Measurements from ENCODE around the gene CCDC127.
"Not testable (repeated sequence)": the region's sequence is repeated elsewhere in the genome, so short reads cannot be mapped to it uniquely, and the experiment has no call there.

CCDC127 gene

DNA sequence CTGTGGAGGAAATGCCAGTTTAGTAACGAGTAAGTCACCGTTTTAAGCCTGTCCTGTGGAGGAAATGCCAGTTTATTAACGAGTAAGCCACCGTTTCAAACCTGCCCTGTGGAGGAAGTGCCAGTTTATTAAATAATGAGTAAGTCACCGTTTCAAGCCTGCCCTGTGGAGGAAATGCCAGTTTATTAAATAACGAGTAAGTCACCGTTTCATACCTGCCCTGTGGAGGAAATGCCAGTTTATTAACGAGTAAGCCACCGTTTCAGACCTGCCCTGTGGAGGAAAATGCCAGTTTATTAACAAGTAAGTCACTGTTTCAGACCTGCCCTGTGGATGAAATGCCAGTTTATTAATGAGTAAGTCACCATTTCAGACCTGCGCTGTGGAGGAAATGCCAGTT is 34.6 kb upstream of the CCDC127 start:
- H3K36me3 ChIP-seq (ENCODE audit: control insufficient read depth in 5 of 5, insufficient read depth in 5 of 5, low read length in 5 of 5): peaks cover 11 to 83% (median 50%) of the 10 kb centered on the region in 5 donors
- H3K27ac ChIP-seq (ENCODE audit: low read depth, low read length): no peak overlapping the region
- no peaks in the 10 kb centered on the region for H3K9me3 ChIP-seq (ENCODE audit: control insufficient read depth in 5 of 5, low read length in 5 of 5)
- peaks cover 0 to 10% (median 2%) of the 10 kb centered on the region in 5 donors for H3K4me1 ChIP-seq (ENCODE audit: control insufficient read depth in 5 of 5, insufficient read depth in 5 of 5, low read length in 5 of 5)
- H3K4me3 ChIP-seq (ENCODE audit: low read depth in 1 of 5, low read length in 5 of 5): no peak overlapping the region
- no peak overlapping the region for H3K9ac ChIP-seq (ENCODE audit: low read length in 5 of 5)
- H3K27me3 ChIP-seq (ENCODE audit: control insufficient read depth in 5 of 5, insufficient read depth in 4 of 5, low read length in 5 of 5): no peaks in the 10 kb centered on the region

DNA sequence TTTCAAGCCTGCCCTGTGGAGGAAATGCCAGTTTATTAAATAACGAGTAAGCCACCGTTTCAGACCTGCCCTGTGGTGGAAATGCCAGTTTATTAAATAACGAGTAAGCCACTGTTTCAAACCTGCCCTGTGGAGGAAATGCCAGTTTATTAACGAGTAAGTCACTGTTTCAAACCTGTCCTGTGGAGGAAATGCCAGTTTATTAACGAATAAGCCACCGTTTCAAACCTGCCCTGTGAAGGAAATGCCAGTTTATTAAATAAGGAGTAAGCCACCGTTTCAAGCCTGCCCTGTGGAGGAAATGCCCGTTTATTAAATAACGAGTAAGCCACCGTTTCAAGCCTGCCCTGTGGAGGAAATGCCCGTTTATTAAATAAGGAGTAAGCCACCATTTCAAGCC is 34.0 kb upstream of the CCDC127 start:
- H3K36me3 ChIP-seq (ENCODE audit: control insufficient read depth in 5 of 5, insufficient read depth in 5 of 5, low read length in 5 of 5): peaks cover 14 to 81% (median 46%) of the 10 kb centered on the region in 5 donors
- not testable (repeated sequence) for H3K4me3 ChIP-seq (ENCODE audit: low read depth in 1 of 5, low read length in 5 of 5); H3K9me3 ChIP-seq (ENCODE audit: control insufficient read depth in 5 of 5, low read length in 5 of 5); H3K9ac ChIP-seq (ENCODE audit: low read length in 5 of 5); H3K27ac ChIP-seq (ENCODE audit: low read depth, low read length); H3K27me3 ChIP-seq (ENCODE audit: control insufficient read depth in 5 of 5, insufficient read depth in 4 of 5, low read length in 5 of 5)
- peaks cover 0 to 12% (median 3%) of the 10 kb centered on the region in 5 donors for H3K4me1 ChIP-seq (ENCODE audit: control insufficient read depth in 5 of 5, insufficient read depth in 5 of 5, low read length in 5 of 5)

DNA sequence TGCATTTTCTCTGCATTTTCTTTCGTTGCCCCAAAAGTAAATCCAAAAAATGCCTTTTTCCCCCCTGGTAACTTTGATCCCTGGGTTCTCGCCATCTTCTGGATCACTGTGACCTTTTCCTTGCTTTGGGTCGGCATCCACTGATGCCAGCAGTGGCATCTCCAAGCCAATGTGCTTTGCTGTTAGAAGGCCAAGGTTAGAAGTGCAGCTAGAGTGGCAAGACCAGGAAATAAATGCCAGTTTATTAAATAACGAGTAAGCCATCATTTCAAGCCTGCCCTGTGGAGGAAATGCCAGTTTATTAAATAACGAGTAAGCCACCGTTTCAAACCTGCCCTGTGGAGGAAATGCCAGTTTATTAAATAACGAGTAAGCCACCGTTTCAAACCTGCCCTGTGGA is 33.6 kb upstream of the CCDC127 start:
- H3K9ac ChIP-seq (ENCODE audit: low read length in 5 of 5); H3K27ac ChIP-seq (ENCODE audit: low read depth, low read length); H3K4me3 ChIP-seq (ENCODE audit: low read depth in 1 of 5, low read length in 5 of 5); H3K27me3 ChIP-seq (ENCODE audit: control insufficient read depth in 5 of 5, insufficient read depth in 4 of 5, low read length in 5 of 5); H3K9me3 ChIP-seq (ENCODE audit: control insufficient read depth in 5 of 5, low read length in 5 of 5): not testable (repeated sequence)
- Histone ChIP-seq H3K4me1 (ENCODE audit: control insufficient read depth in 5 of 5, insufficient read depth in 5 of 5, low read length in 5 of 5) (peaks cover 0 to 12% (median 3%) of the 10 kb centered on the region in 5 donors), H3K36me3 (ENCODE audit: control insufficient read depth in 5 of 5, insufficient read depth in 5 of 5, low read length in 5 of 5) (peaks cover 14 to 76% (median 42%) of the 10 kb centered on the region in 5 donors)

DNA sequence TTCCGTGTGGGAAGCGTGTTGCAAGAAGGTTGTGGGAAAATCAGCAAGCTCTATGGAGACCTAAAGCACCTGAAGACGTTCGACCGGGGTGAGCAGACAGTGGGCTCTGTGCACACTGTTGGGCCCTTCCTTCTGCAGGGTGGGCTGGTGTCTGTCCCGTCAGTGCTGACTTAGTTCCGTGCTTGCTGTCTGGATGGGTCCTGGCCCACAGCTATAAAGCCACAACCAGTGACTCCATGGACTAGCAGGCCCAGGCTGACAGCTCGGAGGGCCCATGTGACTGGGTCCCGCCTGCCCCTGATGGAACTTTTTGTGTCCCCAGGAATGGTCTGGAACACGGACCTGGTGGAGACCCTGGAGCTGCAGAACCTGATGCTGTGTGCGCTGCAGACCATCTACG is 33.1 kb upstream of the CCDC127 start:
- H3K27me3 ChIP-seq (ENCODE audit: control insufficient read depth in 5 of 5, insufficient read depth in 4 of 5, low read length in 5 of 5); H3K9ac ChIP-seq (ENCODE audit: low read length in 5 of 5); H3K9me3 ChIP-seq (ENCODE audit: control insufficient read depth in 5 of 5, low read length in 5 of 5); H3K27ac ChIP-seq (ENCODE audit: low read depth, low read length); H3K4me3 ChIP-seq (ENCODE audit: low read depth in 1 of 5, low read length in 5 of 5): not testable (repeated sequence)
- Histone ChIP-seq H3K36me3 (ENCODE audit: control insufficient read depth in 5 of 5, insufficient read depth in 5 of 5, low read length in 5 of 5) (peaks cover 14 to 75% (median 42%) of the 10 kb centered on the region in 5 donors), H3K4me1 (ENCODE audit: control insufficient read depth in 5 of 5, insufficient read depth in 5 of 5, low read length in 5 of 5) (peaks cover 0 to 12% (median 3%) of the 10 kb centered on the region in 5 donors)

DNA sequence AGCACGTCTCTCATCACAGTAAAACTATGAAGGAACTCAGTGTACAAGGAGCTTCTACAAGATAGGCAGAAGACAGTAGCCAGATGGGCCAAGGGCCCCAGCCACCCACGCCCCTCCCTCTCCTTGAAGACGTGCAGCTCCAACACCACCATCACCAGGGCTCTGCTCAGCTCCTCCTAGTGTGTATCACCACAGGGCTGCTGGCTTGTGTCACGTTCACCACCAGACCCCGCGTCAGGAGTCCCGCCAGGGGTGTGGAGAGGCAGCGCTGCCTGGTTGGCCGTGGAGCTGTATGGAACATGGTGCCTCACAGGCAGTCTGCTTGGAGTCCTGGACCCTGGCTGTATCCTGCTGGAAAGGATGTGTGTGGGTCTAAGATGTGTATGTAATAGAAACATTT is 32.4 kb upstream of the CCDC127 start:
- H3K36me3 ChIP-seq (ENCODE audit: control insufficient read depth in 5 of 5, insufficient read depth in 5 of 5, low read length in 5 of 5): peaks cover 17 to 78% (median 40%) of the 10 kb centered on the region in 5 donors

DNA sequence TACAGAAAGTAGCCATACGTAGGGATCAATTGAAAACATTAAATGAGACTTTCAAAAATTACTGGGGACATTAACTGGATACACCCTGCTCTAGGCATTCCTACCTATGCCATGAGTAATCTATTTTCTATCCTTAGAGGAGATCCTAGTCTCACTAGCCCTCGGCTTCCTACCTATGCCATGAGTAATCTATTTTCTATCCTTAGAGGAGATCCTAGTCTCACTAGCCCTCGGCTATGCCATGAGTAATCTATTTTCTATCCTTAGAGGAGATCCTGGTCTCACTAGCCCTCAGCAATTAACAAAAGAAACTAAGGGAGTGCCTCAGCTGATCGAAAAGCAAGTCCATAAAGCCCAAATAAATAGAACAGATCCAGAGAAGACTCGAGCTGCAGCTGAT is 27.8 kb upstream of the CCDC127 start:
- not testable (repeated sequence) for H3K9ac ChIP-seq (ENCODE audit: low read length in 5 of 5); H3K4me1 ChIP-seq (ENCODE audit: control insufficient read depth in 5 of 5, insufficient read depth in 5 of 5, low read length in 5 of 5); H3K4me3 ChIP-seq (ENCODE audit: low read depth in 1 of 5, low read length in 5 of 5); H3K9me3 ChIP-seq (ENCODE audit: control insufficient read depth in 5 of 5, low read length in 5 of 5); H3K27ac ChIP-seq (ENCODE audit: low read depth, low read length); H3K27me3 ChIP-seq (ENCODE audit: control insufficient read depth in 5 of 5, insufficient read depth in 4 of 5, low read length in 5 of 5)
- H3K36me3 ChIP-seq (ENCODE audit: control insufficient read depth in 5 of 5, insufficient read depth in 5 of 5, low read length in 5 of 5): peaks cover 19 to 80% (median 33%) of the 10 kb centered on the region in 5 donors

More for the DNA sequence above, 32.4 kb upstream of the CCDC127 start:
- not testable (repeated sequence) for H3K9ac ChIP-seq (ENCODE audit: low read length in 5 of 5); H3K9me3 ChIP-seq (ENCODE audit: control insufficient read depth in 5 of 5, low read length in 5 of 5); H3K27me3 ChIP-seq (ENCODE audit: control insufficient read depth in 5 of 5, insufficient read depth in 4 of 5, low read length in 5 of 5); H3K4me3 ChIP-seq (ENCODE audit: low read depth in 1 of 5, low read length in 5 of 5); H3K27ac ChIP-seq (ENCODE audit: low read depth, low read length)
- peaks cover 0 to 12% (median 3%) of the 10 kb centered on the region in 5 donors for H3K4me1 ChIP-seq (ENCODE audit: control insufficient read depth in 5 of 5, insufficient read depth in 5 of 5, low read length in 5 of 5)

DNA sequence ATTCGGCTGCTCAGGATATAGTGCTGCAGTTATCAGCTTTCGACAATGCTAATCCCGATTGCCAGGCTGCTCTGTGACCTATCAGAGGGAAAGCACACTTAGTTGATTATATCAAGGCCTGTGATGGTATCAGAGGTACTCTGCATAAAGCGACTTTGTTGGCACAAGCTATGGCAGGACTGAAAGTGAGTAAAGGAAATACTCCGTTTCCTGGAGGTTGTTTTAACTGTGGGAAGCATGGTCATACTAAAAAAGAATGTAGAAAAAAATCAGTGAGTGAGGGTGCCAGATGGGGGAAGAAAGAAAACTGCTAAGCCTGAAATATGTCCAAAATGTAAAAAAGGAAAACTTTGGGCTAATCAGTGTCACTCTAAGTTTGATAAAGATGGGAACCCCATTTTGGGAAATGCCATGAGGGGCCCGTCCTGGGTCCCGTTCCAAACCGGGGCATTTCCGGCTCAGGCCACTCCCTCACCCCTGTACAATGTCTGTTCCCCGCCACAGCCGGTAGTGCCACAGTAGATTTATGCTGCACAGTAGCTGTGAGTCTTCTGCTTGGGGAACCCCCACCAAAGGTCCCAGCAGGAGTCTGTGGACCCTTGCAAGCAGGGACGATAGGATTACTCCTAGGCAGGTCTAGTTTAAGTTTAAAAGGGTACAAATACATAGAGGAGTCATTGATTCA is 25.9 kb upstream of the CCDC127 start:
- not testable (repeated sequence) for H3K9me3 ChIP-seq (ENCODE audit: control insufficient read depth in 5 of 5, low read length in 5 of 5); H3K27me3 ChIP-seq (ENCODE audit: control insufficient read depth in 5 of 5, insufficient read depth in 4 of 5, low read length in 5 of 5); H3K4me3 ChIP-seq (ENCODE audit: low read depth in 1 of 5, low read length in 5 of 5); H3K27ac ChIP-seq (ENCODE audit: low read depth, low read length); H3K4me1 ChIP-seq (ENCODE audit: control insufficient read depth in 5 of 5, insufficient read depth in 5 of 5, low read length in 5 of 5); H3K9ac ChIP-seq (ENCODE audit: low read length in 5 of 5)
- H3K36me3 ChIP-seq (ENCODE audit: control insufficient read depth in 5 of 5, insufficient read depth in 5 of 5, low read length in 5 of 5): peaks cover 16 to 79% (median 40%) of the 10 kb centered on the region in 5 donors

DNA sequence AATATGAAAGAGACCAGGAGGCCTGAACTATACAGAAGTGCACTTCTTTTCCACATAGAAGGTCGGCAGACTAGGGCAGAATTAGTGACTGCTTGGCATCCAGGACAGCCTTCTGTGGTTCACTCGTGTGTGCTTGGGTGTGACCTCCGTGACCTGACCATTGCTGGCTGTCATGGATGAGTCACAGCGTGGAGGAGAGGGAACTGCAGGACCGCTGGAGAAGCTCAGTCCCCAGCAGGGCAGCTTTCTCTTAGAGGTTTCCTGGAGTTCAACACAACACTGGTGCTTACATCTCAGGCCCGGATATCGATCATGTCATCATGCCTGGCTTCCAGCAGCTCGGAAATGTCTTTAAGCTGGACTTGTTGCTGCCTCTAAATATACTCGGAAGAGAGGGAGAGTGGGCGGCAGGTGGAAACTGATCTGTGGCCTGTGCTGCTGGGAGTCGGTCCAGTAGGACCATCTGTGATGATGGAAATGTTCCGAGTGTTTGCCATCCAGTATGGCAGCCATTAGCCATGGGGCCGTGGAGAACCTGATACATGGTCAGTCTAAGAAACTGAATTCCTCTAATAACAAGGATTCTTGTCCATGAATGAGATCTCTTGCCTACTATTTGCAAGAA is 23.2 kb upstream of the CCDC127 start:
- peaks cover 5 to 80% (median 50%) of the 10 kb centered on the region in 5 donors for H3K36me3 ChIP-seq (ENCODE audit: control insufficient read depth in 5 of 5, insufficient read depth in 5 of 5, low read length in 5 of 5)
- not testable (repeated sequence) for H3K27ac ChIP-seq (ENCODE audit: low read depth, low read length)

DNA sequence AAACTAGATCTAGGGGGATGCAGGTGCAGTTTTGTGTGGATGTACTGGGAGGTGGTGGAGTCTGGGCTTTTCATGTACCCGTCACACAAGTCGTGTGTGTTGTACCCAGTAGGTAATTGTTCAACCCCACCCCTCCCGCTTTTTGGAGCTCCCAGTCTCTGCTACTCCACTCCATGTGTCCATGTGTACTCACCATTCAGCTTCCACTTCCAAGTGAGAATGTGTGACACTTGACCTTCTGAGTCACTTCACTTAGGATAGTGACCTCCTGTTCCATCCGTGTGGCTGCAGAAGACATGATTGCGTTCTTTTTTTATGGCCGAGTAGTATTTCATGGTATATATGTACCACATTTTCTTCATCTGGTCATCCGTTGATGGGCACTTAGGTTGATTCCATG is 22.6 kb upstream of the CCDC127 start:
- H3K4me1 ChIP-seq (ENCODE audit: control insufficient read depth in 5 of 5, insufficient read depth in 5 of 5, low read length in 5 of 5); H3K27ac ChIP-seq (ENCODE audit: low read depth, low read length); H3K4me3 ChIP-seq (ENCODE audit: low read depth in 1 of 5, low read length in 5 of 5); H3K9me3 ChIP-seq (ENCODE audit: control insufficient read depth in 5 of 5, low read length in 5 of 5); H3K27me3 ChIP-seq (ENCODE audit: control insufficient read depth in 5 of 5, insufficient read depth in 4 of 5, low read length in 5 of 5); H3K9ac ChIP-seq (ENCODE audit: low read length in 5 of 5): not testable (repeated sequence)
- peaks cover 3 to 80% (median 56%) of the 10 kb centered on the region in 5 donors for H3K36me3 ChIP-seq (ENCODE audit: control insufficient read depth in 5 of 5, insufficient read depth in 5 of 5, low read length in 5 of 5)

More for the DNA sequence above, 23.2 kb upstream of the CCDC127 start:
- not testable (repeated sequence) for H3K4me3 ChIP-seq (ENCODE audit: low read depth in 1 of 5, low read length in 5 of 5); H3K9ac ChIP-seq (ENCODE audit: low read length in 5 of 5); H3K27me3 ChIP-seq (ENCODE audit: control insufficient read depth in 5 of 5, insufficient read depth in 4 of 5, low read length in 5 of 5); H3K4me1 ChIP-seq (ENCODE audit: control insufficient read depth in 5 of 5, insufficient read depth in 5 of 5, low read length in 5 of 5); H3K9me3 ChIP-seq (ENCODE audit: control insufficient read depth in 5 of 5, low read length in 5 of 5)

DNA sequence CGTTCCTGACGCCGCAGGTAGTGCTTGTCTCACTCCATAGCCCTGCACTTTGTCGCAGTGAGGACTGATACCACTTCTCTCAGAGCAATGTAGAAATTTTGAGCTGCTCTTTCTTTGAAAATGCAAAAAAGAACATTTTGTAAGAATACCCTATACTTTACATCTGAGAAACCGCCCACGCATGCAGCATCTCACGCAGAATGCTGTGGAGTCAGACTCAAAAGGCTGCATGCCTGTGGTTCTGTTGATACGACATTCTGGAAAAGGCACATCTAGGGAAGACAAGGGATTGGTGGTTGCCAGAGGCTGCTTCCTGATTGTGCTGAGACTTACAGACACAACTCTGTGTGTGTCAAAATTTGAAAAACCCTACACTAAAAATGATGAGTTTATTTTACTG is 20.0 kb upstream of the CCDC127 start:
- not testable (repeated sequence) for H3K9ac ChIP-seq (ENCODE audit: low read length in 5 of 5); H3K4me3 ChIP-seq (ENCODE audit: low read depth in 1 of 5, low read length in 5 of 5); H3K27ac ChIP-seq (ENCODE audit: low read depth, low read length); H3K27me3 ChIP-seq (ENCODE audit: control insufficient read depth in 5 of 5, insufficient read depth in 4 of 5, low read length in 5 of 5); H3K9me3 ChIP-seq (ENCODE audit: control insufficient read depth in 5 of 5, low read length in 5 of 5); H3K4me1 ChIP-seq (ENCODE audit: control insufficient read depth in 5 of 5, insufficient read depth in 5 of 5, low read length in 5 of 5)
- peaks cover 5 to 87% (median 66%) of the 10 kb centered on the region in 5 donors for H3K36me3 ChIP-seq (ENCODE audit: control insufficient read depth in 5 of 5, insufficient read depth in 5 of 5, low read length in 5 of 5)

Measured in subcutaneous abdominal adipose tissue (tissue), 5 donors.